HL-60/S4 treated with retinoic acid at 250 ng/mL for 4 days and 3 days (cell line): ENCODE data around the gene HNRNPL.
"Not testable (repeated sequence)": the region's sequence is repeated elsewhere in the genome, so short reads cannot be mapped to it uniquely, and the experiment has no call there.

Experiments
- in situ Hi-C: fragments of 300-500 bp; cut with MboI; formaldehyde crosslinking; loops from 2 replicates; pipeline ENCODE4 v1.7.0; 2022; ENCODE audit warnings: low sequenced_read_pairs

Gene HNRNPL

DNA sequence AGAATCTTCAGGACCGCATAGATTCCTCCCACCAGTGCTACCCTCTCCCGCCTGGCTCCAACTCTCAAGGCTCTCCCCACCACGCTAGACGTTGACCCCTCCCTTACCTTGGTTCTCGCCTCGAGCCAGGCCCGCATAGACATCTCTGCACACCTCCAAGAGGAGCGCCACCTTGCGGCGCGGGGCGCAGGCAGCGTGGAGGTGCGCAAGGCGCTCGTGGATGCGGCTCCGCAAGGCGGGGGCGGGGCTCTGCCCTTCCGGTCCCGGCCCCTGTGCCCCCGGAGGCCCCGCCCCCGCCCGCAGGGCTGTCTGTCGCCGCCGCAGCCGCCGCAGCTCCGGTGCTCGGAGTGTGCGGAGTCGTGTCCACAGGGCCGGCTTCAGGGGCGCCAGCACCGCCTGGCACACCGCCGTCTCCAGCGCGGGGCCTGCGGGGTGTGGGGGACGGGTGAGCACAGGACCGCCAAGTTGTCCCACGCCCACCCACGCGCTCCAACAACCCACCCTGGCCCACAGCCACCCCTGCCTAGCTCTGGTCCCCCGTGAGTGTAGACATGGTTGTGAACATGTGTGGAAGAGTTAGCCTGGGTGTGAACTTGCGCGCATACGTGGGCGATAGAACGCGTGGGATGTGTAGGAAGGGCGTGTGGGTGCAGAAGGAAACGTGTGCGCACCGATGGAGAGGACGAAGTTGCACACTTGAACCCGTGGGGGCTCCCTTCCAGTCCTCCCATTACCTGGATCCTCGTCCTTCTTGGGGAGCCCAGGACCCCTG is 20.2 kb upstream of the HNRNPL start:
- in situ Hi-C loops = no loop called here

DNA sequence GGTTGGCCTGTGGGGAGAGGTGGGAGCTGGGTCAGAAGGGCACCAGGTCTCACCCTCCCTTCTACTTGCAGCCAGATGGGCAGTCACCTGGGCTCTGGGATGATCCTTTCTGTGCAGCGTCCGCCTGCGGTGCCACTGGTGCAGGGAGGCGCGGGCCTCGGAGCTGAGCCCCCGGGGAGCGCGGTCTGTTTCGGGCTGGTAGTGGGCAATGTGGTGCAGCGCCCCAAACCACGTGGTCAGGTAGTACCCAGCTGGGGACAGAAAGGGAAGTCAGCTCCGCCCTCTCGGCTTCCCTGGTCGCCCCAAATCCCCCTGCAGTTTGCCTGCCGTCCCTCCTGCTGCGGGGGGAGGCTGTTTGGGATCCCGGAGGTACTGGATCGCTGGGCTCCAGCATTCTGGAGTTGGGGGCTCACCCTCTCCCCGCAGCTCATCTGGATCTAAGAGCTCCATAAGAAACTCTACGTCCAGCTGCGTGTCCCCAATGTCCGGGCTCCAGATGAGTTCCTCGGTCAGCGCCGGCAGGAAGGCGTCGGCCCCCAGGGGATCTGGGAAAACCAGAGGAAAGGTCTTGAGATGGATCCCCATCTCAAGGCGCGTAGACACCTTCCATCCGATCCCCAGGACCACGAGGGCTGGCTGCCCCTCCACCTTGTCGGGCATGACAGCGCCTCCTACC is 19.5 kb upstream of the HNRNPL start:
- in situ Hi-C loops = no loop called here

DNA sequence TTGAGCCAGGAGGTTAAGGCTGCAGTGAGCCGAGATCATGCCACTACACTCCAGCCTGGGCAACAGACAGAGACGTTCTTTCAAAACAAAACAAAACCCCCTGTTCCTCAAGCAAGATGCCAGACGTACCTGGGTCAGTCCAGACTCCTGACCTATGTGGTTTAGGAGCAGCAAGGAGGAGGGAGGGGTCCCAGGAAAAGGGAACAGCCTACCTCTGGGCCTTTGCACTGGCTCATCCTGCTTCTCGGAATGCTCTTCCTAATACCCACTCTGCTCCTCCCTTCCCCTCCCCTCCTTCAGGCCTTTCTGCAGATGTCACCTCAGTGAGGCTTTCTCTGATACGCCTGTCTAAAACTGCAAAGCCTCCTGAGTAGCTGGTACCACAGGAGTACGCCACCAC is 18.8 kb upstream of the HNRNPL start:
- in situ Hi-C loops = no loop called here

DNA sequence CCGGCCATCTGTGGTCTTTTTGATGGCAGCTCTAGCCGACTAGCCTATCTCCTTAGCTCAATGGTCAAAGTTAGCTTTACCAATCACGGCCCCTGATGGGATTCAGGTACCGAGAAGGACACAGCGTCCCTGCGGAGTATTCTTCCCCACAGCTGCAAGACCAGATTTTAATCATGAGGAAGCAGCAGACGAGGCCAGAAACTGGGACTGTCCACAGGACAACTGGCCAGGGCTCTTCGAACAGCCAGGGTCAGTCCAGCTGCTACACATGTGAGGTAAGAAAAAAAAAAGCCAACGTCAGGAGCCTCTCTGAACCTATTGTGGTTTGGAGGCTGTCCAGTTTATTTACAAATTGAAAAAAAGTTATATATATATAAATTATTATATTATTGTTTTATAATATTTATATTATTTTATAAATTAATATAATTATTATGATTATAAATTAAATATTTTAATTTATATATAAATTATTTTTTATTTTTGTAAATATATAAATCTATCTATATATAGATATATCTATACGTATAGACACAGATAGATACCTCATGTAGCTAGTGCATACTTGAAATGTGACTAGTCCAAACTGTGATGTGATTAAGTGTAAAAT is 17.5 kb upstream of the HNRNPL start:
- in situ Hi-C loops = no loop called here

DNA sequence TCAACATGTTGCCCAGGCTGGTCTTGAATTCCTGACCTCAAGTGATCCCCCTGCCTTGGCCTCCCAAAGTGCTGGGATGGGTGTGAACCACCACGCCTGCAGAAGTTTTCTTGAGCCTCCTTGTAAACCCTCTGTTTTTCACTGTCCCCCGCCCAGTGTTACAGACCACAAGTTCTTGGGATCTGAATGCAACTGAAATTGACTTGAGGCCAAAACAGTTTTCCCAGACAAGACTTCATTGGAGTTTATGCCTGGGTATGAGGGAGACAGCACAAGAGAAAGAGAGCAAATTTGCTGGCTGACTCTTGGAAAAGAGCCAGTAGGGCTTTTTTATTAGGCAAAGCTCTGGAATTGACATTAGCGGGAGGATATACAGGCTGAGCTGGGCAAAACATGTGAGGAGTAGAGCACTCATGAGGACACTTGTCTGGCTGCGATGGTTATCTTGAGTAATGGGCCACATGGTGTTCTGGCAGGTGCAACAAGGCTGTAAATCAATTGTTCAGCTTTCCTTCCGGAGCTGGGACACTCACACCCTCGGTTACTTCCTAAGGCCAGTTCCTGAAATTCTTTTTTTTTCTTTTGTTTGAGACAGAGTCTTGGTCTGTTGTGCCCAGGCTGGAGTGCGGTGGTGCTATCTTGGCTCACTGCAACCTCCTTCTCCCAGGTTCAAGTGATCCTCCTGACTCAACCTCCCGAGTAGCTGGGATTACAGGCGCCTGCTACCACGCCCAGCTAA is 12.7 kb upstream of the HNRNPL start:
- in situ Hi-C loops = no loop called here

DNA sequence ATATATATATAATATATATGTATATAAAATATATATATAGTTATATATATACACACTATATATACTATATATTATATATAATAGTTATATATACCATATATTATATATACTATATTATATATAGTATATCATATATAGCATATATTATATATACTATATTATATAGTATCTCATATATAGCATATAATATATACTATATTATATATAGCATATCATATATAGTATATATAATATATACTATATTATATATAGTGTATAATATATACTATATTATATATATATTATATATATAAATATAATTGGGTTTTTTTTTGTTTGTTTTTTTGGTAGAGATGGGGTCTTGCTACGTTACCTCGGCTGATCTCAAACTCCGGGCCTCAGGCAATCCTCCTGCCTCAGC is 11.6 kb upstream of the HNRNPL start:
- in situ Hi-C loops = no loop called here

DNA sequence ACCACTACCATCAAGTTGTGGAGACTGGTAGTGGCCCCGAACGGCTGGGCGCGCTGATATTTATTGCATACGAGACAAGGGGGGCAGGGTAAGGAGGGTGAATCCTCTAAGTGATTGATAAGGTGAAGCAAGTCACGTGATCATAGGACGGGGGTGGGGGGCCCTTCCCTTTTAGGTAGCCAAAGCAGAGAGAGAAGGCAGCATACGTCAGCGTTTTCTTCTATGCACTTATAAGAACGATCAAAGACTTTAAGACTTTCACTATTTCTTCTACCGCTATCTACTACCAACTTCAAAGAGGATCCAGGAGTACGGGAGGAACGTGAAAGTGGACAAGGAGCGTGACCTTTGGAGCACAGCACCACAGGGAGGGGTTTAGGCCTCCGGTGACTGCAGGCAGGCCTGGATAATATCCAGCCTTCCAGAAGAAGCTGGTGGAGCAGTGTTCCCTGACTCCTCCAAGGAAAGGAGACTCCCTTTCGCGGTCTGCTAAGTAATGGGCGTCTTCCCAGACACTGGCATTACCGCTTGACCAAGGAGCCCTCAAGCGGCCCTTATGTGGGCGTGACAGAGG is 9.9 kb upstream of the HNRNPL start:
- in situ Hi-C loops = not testable (repeated sequence)

DNA sequence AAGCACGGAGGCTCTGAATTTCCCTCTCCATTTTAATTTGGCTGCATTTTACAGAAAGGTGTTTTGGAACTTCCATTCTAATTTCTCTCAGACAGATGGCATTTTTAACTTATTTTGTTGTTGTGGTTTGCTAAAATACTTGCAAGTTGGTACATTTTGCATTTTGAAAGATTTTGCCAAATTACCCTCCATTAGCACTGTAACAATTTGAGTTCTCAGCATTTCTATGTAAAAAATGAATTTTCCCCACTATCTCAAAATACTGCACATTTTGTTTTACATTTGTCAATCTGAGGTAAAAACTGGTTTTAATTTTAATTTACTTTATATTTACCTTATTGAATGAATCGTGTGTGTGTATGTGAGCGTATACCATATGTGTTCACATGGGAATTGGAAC is 7.0 kb upstream of the HNRNPL start:
- in situ Hi-C loops = no loop called here

DNA sequence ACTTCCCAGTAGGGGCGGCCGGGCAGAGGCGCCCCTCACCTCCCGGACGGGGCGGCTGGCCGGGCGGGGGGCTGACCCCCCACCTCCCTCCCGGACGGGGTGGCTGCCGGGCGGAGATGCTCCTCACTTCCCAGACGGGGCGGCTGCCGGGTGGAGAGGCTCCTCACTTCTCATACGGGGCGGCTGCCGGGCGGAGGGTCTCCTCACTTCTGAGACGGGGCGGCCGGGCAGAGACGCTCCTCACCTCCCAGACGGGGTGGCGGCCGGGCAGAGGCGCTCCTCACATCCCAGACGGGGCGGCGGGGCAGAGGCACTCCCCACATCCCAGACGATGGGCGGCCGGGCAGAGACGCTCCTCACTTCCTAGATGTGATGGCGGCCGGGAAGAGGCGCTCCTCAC is 6.0 kb upstream of the HNRNPL start:
- in situ Hi-C loops = not testable (repeated sequence)

DNA sequence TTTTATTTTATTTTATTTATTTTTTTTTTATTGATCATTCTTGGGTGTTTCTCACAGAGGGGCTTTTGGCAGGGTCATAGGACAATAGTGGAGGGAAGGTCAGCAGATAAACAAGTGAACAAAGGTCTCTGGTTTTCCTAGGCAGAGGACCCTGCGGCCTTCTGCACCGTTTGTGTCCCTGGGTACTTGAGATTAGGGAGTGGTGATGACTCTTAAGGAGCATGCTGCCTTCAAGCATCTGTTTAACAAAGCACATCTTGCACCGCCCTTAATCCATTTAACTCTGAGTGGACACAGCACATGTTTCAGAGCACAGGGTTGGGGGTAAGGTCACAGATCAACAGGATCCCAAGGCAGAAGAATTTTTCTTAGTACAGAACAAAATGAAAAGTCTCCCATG is 5.2 kb upstream of the HNRNPL start:
- in situ Hi-C loops = not testable (repeated sequence)

DNA sequence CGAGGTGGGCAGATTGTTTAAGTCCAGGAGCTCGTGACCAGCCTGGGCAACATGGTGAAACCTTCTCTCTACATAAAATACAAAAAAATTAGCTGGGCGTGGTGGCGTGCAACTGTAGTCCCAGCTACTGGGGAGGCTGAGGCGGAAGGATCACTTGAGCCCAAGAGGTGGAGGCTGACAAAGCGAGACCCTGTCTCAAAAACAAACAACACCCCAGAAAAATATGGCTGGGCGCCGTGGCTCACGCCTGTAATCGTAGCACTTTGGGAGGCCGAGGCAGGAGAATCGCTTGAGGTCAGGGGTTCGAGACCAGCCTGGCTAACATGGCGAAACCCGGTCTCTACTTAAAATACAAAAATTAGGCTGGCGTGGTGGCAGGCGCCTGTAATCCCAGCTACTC is 3.4 kb upstream of the HNRNPL start:
- in situ Hi-C loops = no loop called here

DNA sequence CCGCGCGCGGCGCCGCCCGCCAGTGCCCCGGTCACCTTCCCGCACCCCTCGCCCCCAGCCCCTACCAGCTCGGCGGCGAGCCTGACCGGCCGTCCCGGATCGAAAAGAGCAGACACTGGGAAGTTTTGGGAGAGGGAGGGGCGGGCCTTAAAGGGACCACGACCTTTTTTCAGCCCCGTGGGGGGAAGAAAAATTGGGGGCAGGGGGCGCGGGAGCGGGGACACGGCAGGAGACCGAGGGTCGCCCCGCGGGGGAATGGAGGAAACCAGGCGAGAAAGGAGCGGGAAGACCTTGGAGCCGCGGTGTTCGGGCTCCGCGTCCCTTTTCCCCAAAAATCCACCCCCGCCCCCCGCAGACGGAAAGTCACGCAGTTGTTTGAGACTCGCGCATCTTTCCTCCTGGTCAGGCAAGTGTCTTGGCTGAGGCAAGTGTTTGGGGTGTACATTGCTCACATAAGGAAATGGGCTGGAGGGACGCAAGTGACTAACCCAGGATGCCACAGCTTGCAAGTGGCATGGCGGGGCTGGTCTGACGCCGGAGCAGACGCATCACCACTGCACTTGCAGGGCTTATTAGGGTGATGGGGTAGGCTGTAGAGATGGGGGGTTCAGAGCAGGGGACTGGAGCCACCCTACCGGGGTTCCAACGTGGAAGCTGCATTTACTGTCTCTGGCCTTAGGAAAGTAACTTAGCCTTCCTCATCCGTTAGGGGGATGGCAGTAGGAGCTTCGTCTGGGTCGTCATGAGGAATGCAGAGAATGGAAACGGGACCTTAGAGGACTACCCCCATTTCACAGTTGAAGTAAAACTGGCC is 2.7 kb upstream of the HNRNPL start:
- in situ Hi-C loops = no loop called here

DNA sequence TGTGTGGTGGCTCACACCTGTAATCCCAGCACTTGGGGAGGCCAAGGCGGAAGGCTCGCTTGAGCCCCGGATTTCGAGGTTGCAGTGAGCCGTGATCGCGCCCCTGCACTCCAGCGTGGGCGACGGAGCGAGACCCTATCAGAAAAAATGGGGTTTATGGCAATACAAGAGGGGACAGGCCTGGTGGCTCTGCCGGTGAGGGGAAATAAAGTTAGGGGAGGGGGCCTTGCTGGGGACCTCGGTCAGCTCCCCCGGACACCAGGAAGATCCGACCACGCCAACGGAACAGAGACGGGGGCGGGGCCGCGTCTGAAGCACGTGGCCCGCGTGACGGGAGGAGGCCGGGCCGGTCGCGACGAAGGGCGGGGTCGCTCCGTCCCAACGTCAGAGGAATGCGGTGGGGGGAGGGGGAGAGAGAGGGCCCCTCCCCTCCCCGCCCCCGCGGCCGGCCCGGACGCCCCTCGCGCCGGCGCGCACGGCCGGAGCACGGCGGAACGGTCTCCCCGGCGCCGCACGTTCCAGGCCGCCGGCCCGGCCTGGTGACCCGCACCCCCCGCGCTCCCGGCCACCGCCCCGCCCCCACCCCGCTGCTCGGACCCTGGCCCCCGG is 1.9 kb upstream of the HNRNPL start:
- in situ Hi-C loops = no loop called here

DNA sequence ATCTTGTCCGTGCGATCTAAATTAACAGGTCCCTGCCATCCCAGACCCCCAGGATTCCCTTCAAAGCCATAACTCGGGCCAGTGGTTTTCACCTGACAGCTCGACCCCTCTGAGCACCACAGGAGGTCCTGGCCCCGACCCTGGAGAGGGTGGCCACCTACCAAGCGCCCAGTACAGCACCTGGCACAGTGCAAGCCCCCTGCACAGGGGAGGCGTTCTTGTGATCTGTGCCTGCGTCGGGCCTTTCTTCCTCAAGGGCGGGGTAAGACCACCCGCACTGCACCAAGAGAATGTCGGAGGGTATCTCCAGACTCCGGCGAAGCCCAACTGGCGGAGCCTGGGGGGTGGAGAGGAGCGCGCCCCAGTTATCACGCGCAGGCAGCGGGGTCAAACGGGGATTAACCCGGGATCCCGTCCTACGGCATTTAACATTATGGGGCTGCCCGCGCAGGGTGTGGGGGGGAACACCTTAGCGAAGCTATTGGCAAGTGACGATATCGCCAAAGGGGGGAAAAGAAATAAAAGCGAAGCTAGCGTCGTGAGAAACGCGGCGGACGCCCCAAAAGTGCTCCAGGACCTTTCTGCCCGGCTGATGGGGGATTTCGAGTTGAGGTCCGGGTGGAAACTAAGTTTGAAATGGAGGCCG is 1.3 kb upstream of the HNRNPL start:
- in situ Hi-C loops = no loop called here

DNA sequence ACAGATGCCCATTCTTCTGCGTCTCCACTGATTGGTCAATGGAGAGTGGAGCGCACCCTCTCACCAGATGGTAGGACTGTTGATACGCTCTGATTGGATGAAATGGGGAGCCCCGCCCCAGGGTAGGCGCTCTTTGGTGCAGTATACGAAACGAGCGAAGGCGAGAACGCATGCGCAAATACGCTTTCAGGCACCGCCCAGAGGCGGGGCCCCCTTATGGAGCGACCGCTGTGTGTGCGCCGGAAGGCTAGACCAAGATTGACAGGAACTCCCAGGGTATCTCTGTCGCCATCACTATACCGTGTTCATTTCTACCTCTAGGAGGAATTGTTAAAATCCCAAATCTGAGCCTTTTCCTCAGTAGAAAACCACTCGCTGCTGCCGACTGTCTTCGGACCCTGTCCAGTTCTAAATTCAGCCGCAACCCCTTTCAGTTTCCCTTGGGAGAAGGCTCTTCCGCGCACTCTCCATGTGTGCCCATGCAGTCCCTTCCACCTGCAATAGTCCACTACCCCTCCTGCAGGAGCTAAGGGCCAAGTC is 720 bp upstream of the HNRNPL start:
- in situ Hi-C loops = no loop called here

DNA sequence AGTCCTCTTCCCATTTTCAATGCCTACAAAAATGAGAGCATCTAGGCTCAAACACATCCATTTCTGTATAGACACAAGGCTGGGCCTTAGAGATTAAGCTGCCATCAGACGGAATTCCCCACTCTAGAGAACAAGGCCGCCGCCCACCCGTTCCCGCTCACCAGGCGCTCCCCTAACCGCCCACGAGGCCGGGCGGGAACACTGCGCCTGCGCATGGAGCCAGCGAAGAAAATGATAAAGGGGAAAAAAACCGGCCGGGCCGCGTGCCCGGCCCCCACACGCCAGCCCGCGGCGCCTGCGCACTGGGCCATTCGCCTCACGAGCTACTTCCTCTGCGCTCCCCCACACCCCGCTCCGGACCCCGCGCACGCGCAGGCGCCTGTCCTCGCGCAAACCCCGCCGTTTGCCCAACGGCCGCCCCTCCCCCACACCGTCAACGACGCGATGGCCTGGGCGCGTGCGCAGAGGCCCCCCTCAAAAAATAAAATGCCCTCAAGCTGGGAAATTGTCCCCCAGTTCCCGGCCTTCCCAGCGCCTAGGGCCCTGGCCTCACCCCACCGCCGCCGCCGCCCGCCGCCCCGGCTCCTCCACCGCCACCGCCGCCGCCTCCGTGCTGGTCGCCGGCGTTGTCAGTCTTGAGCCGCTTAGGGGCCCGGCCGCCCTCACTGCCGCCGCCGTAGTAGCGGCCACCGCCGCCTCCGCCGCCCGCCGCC is 483 bp downstream of the HNRNPL start:
- in situ Hi-C loops = no loop called here

DNA sequence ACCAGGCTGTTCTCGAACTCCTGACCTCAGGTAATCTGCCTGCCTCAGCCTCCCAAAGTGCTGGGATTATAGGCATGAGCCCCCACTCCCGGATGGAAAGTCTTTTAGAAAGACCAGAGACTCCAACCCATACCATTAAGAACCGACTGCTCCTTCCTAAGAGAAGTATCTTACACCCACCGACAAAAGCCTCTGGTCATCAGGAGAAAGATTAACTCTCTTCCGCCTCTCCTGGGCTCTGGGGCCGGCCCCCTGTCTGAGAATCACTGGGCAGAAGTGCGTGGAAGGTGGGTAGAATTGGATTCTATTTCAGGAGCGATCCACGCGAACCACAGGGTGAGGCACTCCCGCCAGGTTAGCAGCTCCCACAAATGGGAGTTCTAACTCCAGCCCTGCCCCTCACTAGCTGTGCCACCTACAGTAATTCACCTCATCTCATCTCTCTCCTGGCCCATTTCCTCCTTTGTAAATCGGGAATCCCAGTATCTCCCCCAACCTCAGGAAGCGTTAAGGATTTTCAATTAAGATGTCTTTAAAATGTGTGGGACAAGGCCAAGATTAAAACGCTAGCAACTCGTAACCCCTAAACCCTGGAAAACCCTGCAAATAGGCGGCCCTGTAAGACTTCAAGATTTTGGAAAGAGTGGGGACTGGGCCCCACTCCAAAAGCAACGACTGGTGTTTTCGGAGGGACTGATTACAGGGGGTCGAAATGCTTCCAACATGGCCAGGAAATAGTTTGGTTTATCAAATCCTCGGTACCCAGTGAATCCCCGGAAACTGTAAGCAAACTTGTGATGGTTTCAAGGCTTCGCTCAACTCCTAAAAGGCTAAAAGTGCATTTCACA is 1.3 kb downstream of the HNRNPL start:
- in situ Hi-C loops = no loop called here

DNA sequence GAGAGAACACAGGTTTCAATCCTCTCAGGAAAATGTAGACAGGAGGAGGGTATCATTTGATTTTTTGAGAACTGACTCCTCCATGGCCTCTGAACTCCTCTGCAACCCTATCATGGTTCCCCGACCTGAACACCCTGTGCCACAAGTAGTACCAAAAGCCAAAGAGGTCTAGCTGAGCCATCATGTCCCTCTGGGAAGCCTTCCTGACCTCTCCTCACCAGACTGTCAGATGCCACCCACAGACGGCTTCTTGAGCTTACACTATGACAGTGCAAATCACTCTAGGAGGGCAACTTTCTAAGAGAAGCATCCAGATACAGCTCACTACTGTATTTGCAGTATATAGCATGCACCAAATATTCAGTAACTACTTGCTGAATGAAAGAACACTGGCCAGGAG is 3.7 kb downstream of the HNRNPL start:
- in situ Hi-C loops = no loop called here
